ENCODE results near the gene KCTD16.

KCTD16 gene

DNA sequence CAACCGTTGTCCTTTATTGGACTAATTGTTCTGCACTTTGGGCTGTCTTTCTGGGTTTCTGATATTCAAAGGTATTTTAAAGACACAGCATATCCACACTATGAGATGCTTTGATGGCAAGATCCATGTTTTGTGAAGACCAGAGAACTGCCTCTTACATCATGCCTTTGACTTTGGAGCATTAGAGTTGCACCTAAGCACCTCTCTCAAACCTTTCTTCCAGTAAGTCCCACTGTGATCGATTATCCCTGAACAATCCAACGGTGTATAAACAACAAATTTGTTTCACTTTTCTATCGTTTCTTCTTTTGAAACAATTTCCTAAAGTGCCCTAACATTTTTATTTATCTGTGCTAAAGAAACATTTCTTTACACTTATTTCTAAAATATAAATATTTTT is 144.4 kb downstream of the KCTD16 start:
- H3K27ac ChIP-seq = no peak overlapping the region
- TF ChIP-seq, protein P1, sequence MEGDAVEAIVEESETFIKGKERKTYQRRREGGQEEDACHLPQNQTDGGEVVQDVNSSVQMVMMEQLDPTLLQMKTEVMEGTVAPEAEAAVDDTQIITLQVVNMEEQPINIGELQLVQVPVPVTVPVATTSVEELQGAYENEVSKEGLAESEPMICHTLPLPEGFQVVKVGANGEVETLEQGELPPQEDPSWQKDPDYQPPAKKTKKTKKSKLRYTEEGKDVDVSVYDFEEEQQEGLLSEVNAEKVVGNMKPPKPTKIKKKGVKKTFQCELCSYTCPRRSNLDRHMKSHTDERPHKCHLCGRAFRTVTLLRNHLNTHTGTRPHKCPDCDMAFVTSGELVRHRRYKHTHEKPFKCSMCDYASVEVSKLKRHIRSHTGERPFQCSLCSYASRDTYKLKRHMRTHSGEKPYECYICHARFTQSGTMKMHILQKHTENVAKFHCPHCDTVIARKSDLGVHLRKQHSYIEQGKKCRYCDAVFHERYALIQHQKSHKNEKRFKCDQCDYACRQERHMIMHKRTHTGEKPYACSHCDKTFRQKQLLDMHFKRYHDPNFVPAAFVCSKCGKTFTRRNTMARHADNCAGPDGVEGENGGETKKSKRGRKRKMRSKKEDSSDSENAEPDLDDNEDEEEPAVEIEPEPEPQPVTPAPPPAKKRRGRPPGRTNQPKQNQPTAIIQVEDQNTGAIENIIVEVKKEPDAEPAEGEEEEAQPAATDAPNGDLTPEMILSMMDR (IDR thresholded peaks at IDR 0.05) = no peak
- TF ChIP-seq ZFX (IDR thresholded peaks at IDR 0.05; ENCODE audit: borderline replicate concordance) = no peak

DNA sequence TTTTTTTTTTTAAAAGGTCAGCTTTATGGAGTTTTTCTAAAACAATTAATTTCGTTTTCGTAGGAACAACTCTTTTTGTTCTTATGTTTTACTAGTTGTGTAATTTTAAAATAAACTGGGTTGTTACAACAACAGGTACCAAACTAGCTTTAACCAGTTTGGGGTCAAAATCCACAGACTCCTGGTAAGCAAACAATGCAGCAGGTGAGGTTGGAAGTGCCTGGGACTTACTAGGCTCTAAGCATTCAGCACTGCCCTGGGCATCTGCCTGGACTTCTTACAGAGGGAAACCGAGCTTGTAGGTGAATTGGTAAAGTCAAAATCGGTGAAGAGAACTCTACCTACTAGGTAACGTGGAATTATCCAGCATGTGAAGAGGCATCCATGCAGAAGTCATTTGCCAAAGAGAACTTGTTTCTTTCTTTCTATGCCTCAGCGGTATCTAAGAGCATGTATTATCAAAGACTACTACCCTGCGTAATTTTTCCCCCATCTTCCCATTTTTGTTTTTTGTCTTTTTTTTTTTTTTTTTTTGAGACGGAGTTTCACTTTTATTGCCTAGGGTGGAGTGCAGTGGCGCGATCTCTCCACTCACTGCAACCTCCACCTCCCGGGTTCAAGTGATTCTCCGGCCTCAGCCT is 145.4 kb downstream of the KCTD16 start:
- H3K27ac ChIP-seq = no peak overlapping the region
- TF ChIP-seq, protein P1 (IDR thresholded peaks at IDR 0.05) = no peak
- TF ChIP-seq ZFX (IDR thresholded peaks at IDR 0.05; ENCODE audit: borderline replicate concordance) = no peak

- H3K27ac ChIP-seq = no peak overlapping the region
- TF ChIP-seq ZFX (IDR thresholded peaks at IDR 0.05; ENCODE audit: borderline replicate concordance) = no peak
- TF ChIP-seq, protein P1 (IDR thresholded peaks at IDR 0.05) = no peak
These were observed 147.3 kb downstream of the KCTD16 start for GRCh38 chr5:144318011-144318410.

DNA sequence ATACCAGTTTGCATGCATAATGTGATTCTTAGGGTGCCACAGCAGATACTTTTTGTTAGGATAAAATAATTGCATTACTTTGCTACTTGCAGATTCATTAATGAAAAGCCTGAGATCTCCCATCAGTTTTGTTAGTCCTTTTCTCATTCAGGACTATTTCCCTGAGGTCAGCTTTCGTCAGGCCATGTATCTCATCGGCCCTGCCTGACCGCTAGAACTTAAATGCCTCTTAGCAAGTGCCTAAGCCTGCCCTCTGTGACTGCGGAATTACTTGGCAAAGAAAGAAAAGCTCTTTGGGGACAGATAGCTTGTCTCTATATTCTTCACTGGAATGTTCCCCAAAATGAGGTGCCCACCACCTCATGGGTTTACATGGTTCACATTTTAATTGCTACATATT is 147.8 kb downstream of the KCTD16 start:
- H3K27ac ChIP-seq = no peak overlapping the region
- TF ChIP-seq, protein P1 (IDR thresholded peaks at IDR 0.05) = no peak
- TF ChIP-seq ZFX (IDR thresholded peaks at IDR 0.05; ENCODE audit: borderline replicate concordance) = no peak

GRCh38 chr5:144323181-144323580 is 152.5 kb downstream of the KCTD16 start:
- H3K27ac ChIP-seq = no peak overlapping the region
- TF ChIP-seq ZFX (IDR thresholded peaks at IDR 0.05; ENCODE audit: borderline replicate concordance) = no peak
- TF ChIP-seq, protein P1 (IDR thresholded peaks at IDR 0.05) = no peak

DNA sequence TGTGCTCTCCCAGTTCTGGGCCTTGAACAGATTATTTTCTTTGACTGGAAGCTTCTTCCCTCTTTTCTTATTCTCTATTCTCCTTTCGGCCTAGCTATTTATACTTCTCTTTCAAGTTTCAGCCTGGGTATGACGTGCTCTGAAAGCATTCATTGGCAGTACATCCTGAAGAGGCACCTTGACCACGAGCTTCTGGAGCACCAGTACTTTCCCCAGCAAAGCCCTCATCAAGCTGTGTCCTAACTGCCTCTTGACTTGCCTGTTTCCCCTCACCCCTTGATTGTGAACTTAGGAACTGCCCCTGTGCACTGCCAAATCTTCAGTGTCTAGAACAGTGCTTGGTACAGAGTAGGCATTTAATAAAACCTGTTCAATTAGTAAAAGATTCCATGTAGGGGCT is 154.9 kb downstream of the KCTD16 start:
- TF ChIP-seq, protein P1 (IDR thresholded peaks at IDR 0.05) = no peak
- no peak for TF ChIP-seq ZFX (IDR thresholded peaks at IDR 0.05; ENCODE audit: borderline replicate concordance)
- H3K27ac ChIP-seq = no peak overlapping the region

- TF ChIP-seq ZFX (IDR thresholded peaks at IDR 0.05; ENCODE audit: borderline replicate concordance) = no peak
- TF ChIP-seq, protein P1 (IDR thresholded peaks at IDR 0.05) = no peak
- no peak overlapping the region for H3K27ac ChIP-seq
These were observed 157.8 kb downstream of the KCTD16 start for GRCh38 chr5:144328494-144328893.
